GM20000 (cell line): ENCODE data around the gene IFNGR1.

Source experiments
- DNase-seq: peaks from one replicate; pipeline ENCODE4 v3.0.0; 2012; ENCODE audit warnings: low spot score
- CTCF ChIP-seq: IDR thresholded peaks from 2 replicates; pipeline ENCODE4 v1.5.1; 2012; ENCODE audit warnings: mild to moderate bottlenecking, control low read depth; ENCODE audit errors: extremely low read depth, missing control alignments

Gene IFNGR1

GRCh38 chr6:137197684-137198645 lies 21.2 kb downstream of the IFNGR1 start:
- no peak for TF ChIP-seq CTCF
- DNase-seq: no peak

GRCh38 chr6:137193256-137194070 lies 25.7 kb downstream of the IFNGR1 start:
- no peak for TF ChIP-seq CTCF
- DNase-seq: no peak

GRCh38 chr6:137192821-137193220 lies 26.4 kb downstream of the IFNGR1 start:
- TF ChIP-seq CTCF: no peak
- DNase-seq: no peak

- no peak for DNase-seq
- no peak for TF ChIP-seq CTCF
Measured at GRCh38 chr6:137191670-137192069, 27.5 kb downstream of the IFNGR1 start.

- no peak for TF ChIP-seq CTCF
- no peak for DNase-seq
Measured at GRCh38 chr6:137191236-137191635, 27.9 kb downstream of the IFNGR1 start.

GRCh38 chr6:137190583-137191094 lies 28.5 kb downstream of the IFNGR1 start:
- no peak for DNase-seq
- no peak for TF ChIP-seq CTCF

DNA sequence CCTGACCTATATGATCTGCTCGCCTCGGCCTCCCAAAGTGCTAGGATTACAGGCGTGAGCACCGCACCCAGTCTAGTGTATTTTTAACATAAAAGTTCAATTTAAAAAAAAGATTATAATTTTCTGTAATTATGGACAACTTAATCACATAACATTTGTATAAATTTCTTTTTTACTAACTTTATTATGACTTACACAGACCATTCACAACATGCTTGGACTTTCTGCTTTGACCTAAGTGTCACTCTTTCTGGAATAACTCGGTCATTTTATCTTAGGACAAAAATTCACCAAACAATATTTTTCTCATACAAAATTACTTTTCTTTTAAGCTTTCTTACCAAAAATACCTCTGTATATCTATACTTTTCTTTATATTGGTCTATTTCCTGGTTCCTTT lies 30.3 kb downstream of the IFNGR1 start:
- DNase-seq: no peak
- no peak for TF ChIP-seq CTCF
